A549 (cell line): ENCODE measurements around the gene UNC79.

Experiments used
- FOXS1 ChIP-seq: fragments of 250-450 bp; sonication (Bioruptor Pico); IDR thresholded peaks from 2 replicates; pipeline ENCODE4 v1.5.0; 2020; ENCODE audit warnings: mild to moderate bottlenecking, moderate library complexity
- KDM5A ChIP-seq: fragments of 200-600 bp; sonication (generic); IDR thresholded peaks from 2 replicates; pipeline ENCODE4 v1.6.1; 2016; ENCODE audit warnings: antibody characterized with exemption, mild to moderate bottlenecking
- POLR2A ChIP-seq: IDR thresholded peaks from 2 replicates; pipeline ENCODE4 v1.6.1; 2012; ENCODE audit warnings: mild to moderate bottlenecking, low read length
- POLR2AphosphoS2 ChIP-seq: conservative IDR thresholded peaks from 2 replicates; pipeline ENCODE4 v1.6.1; 2012; ENCODE audit warnings: low read length, improper control_type of control experiment, inconsistent platforms
- RAD21 ChIP-seq, 2 experiments: fragments of >200 bp in 1 of 2; sonication (Bioruptor Twin) in 1 of 2; formaldehyde crosslinking in 1 of 2; IDR thresholded peaks in 1 of 2; conservative IDR thresholded peaks in 1 of 2; 2 replicates in 1 of 2; 3 replicates in 1 of 2; pipeline ENCODE4 v1.6.1; 2012 to 2018; ENCODE audit warnings: inconsistent platforms in 1 of 2
- RCOR1 ChIP-seq: fragments of 150-350 bp; IDR thresholded peaks from 2 replicates; pipeline ENCODE4 v1.6.1; 2014; ENCODE audit warnings: antibody characterized with exemption, low read length, low read depth
- TF ChIP-seq, protein P1 (sequence below): fragments of >200 bp; sonication (Bioruptor Twin); formaldehyde crosslinking; IDR thresholded peaks from 3 replicates; pipeline ENCODE4 v1.5.1; 2016
- TF ChIP-seq, protein P2 (sequence below): IDR thresholded peaks from 2 replicates; pipeline ENCODE4 v1.6.1; 2012

DNA sequence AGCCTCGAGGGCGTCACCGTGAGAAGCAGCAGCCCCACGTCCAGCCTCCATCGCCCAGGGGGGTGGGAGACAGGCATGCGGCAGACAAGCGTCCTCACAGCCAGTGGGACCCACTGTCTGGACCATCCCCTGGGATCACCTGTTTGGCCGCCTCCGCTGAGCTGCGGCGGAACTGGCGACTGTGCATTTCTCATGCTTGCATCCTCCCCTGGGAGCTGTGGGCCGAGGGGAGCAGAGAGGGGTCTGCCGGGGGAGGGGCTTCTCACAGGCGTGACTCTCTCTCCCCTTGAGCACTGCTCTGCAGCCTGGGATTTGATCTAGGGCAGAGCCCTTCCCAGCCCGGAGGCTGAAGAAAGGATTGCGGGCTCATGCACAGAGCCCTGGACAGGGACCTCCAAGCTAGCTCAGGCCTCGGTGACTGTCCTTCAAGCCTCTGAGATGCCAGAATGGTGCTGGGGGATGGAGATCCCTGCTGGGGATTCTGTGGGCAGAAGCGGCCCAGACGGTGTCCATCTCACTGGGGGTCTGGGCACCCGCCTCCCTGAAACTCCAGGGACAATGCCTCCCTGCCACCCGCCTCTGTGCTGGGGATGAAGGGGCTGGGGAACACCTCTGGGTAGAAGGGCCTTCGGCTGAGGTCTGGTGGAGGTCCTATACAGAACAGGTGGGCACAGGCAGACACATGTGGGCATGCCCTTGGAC, 296.5 kb downstream of the UNC79 start:
- TF ChIP-seq, protein P1, sequence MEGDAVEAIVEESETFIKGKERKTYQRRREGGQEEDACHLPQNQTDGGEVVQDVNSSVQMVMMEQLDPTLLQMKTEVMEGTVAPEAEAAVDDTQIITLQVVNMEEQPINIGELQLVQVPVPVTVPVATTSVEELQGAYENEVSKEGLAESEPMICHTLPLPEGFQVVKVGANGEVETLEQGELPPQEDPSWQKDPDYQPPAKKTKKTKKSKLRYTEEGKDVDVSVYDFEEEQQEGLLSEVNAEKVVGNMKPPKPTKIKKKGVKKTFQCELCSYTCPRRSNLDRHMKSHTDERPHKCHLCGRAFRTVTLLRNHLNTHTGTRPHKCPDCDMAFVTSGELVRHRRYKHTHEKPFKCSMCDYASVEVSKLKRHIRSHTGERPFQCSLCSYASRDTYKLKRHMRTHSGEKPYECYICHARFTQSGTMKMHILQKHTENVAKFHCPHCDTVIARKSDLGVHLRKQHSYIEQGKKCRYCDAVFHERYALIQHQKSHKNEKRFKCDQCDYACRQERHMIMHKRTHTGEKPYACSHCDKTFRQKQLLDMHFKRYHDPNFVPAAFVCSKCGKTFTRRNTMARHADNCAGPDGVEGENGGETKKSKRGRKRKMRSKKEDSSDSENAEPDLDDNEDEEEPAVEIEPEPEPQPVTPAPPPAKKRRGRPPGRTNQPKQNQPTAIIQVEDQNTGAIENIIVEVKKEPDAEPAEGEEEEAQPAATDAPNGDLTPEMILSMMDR, result no peak
- no peak for TF ChIP-seq KDM5A
- TF ChIP-seq POLR2A, result no peak
- TF ChIP-seq RCOR1, result no peak
- no peak for TF ChIP-seq RAD21 (conservative IDR thresholded peaks at IDR 0.05 in 1 of 2, IDR thresholded peaks at IDR 0.05 in 1 of 2)
- TF ChIP-seq, protein P2, sequence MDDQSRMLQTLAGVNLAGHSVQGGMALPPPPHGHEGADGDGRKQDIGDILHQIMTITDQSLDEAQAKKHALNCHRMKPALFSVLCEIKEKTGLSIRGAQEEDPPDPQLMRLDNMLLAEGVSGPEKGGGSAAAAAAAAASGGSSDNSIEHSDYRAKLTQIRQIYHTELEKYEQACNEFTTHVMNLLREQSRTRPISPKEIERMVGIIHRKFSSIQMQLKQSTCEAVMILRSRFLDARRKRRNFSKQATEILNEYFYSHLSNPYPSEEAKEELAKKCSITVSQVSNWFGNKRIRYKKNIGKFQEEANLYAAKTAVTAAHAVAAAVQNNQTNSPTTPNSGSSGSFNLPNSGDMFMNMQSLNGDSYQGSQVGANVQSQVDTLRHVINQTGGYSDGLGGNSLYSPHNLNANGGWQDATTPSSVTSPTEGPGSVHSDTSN, result no peak
- TF ChIP-seq FOXS1 (CRISPR knock-in tag), result no peak
- TF ChIP-seq POLR2AphosphoS2, result no peak
